Astrocyte (in vitro differentiated cells and primary cell): ENCODE measurements around the gene OPCML. TPM values are rescaled to one million over a fixed set of nuclear protein-coding genes. Genes with fewer than 3 reads are reported as not detected.

Experiments used
- DNase-seq: peaks from one replicate; pipeline ENCODE4 v3.0.0-alpha.2; 2010; ENCODE audit warnings: low read depth
- FAIRE-seq: peaks from 2 replicates; lab custom pipeline; 2011; peaks lifted over from hg19 to GRCh38; lab: Jason Lieb, UNC
- H2AFZ ChIP-seq: 2 replicates; pipeline ENCODE4 v1.6.0; 2012; ENCODE audit warnings: low read depth, low read length, inconsistent platforms
- H3K27ac ChIP-seq: 2 replicates; pipeline ENCODE4 v1.5.1; 2011; ENCODE audit warnings: low read depth, low read length, inconsistent platforms
- H3K27me3 ChIP-seq: 2 replicates; pipeline ENCODE4 v1.6.0; 2011; ENCODE audit warnings: low read length, inconsistent platforms; ENCODE audit not compliant: insufficient read depth
- H3K36me3 ChIP-seq: 2 replicates; pipeline ENCODE4 v1.5.1; 2011; ENCODE audit warnings: low read length, inconsistent platforms; ENCODE audit not compliant: insufficient read depth
- H3K4me1 ChIP-seq: 2 replicates; pipeline ENCODE4 v1.5.1; 2011; ENCODE audit warnings: low read length, inconsistent platforms; ENCODE audit not compliant: insufficient read depth
- H3K4me2 ChIP-seq: 2 replicates; pipeline ENCODE4 v1.6.0; 2012; ENCODE audit warnings: low read length, inconsistent platforms
- H3K4me3 ChIP-seq: 2 replicates; pipeline ENCODE4 v1.5.1; 2011; ENCODE audit warnings: low read depth, mild to moderate bottlenecking, low read length, inconsistent platforms; ENCODE audit not compliant: insufficient read depth
- H3K79me2 ChIP-seq: 2 replicates; pipeline ENCODE4 v1.6.0; 2012; ENCODE audit warnings: mild to moderate bottlenecking, low read length, inconsistent platforms; ENCODE audit not compliant: insufficient read depth
- H3K9ac ChIP-seq: 2 replicates; pipeline ENCODE4 v1.6.0; 2012; ENCODE audit warnings: mild to moderate bottlenecking, low read length, inconsistent platforms
- H3K9me3 ChIP-seq: 2 replicates; pipeline ENCODE4 v1.5.1; 2012; ENCODE audit warnings: low read depth, mild to moderate bottlenecking, low read length, inconsistent platforms; ENCODE audit not compliant: insufficient read depth
- H4K20me1 ChIP-seq: 2 replicates; pipeline ENCODE4 v1.6.0; 2012; ENCODE audit warnings: low read length, inconsistent platforms; ENCODE audit not compliant: insufficient read depth
- H3K27ac Mint-ChIP-seq: one replicate; pipeline ENCODE4 v1.8.0; 2021; ENCODE audit warnings: mild to moderate bottlenecking, mixed read lengths; ENCODE audit not compliant: unreplicated experiment
- H3K27me3 Mint-ChIP-seq: one replicate; pipeline ENCODE4 v1.8.0; 2021; ENCODE audit warnings: low read depth, mixed read lengths; ENCODE audit not compliant: unreplicated experiment
- H3K36me3 Mint-ChIP-seq: one replicate; pipeline ENCODE4 v1.8.0; 2021; ENCODE audit warnings: low read depth, mixed read lengths; ENCODE audit not compliant: unreplicated experiment
- H3K4me1 Mint-ChIP-seq: one replicate; pipeline ENCODE4 v1.8.0; 2021; ENCODE audit warnings: low read depth, mixed read lengths; ENCODE audit not compliant: unreplicated experiment
- H3K4me3 Mint-ChIP-seq: one replicate; pipeline ENCODE4 v1.8.0; 2021; ENCODE audit warnings: mild to moderate bottlenecking, moderate library complexity, mixed read lengths; ENCODE audit not compliant: unreplicated experiment
- H3K9me3 Mint-ChIP-seq: one replicate; pipeline ENCODE4 v1.8.0; 2021; ENCODE audit warnings: mild to moderate bottlenecking, mixed read lengths; ENCODE audit not compliant: unreplicated experiment
- EZH2 ChIP-seq: IDR thresholded peaks from 2 replicates; pipeline ENCODE4 v1.6.1; 2012; ENCODE audit warnings: mild to moderate bottlenecking, low read length, inconsistent platforms; ENCODE audit not compliant: insufficient read depth
- total RNA-seq: library from RNA; stranded (reverse); gene quantifications from 2 replicates; pipeline ENCODE4 v1.2.1, GENCODE V29; 2021
- TF ChIP-seq, protein P1 (sequence below): IDR thresholded peaks from 2 replicates; pipeline ENCODE4 v1.5.1; 2011; ENCODE audit warnings: low read depth, mild to moderate bottlenecking, inconsistent platforms, low read length, moderate library complexity; ENCODE audit not compliant: insufficient read depth

Gene OPCML
- total RNA-seq, 1 donor from 2014 or later, result 7.9 TPM

DNA sequence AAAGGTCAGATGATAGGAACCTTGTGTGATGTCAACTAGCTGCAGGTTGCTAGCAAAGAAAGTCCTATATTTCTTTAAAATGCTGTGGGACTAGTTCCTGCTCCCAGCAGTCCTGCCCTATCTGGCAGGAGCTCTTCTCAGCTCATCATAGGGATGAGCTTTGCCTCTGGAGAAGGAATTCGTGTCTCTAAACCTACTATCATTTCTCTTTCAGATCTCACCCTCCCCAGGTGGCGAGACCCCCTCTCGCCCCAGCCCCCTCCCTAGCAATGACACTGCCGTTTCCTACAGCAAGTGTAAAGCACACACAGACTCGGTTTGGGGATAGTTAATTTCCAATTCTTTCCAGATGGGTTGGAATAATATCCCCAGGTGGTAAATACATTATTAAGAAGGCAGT lies 533.3 kb downstream of the OPCML start:
- H4K20me1 ChIP-seq, result no peaks in the 10 kb centered on the region
- no peak overlapping the region for H2AFZ ChIP-seq
- Mint-ChIP-seq H3K27ac (no peak overlapping the region), H3K9me3 (peaks cover 5% of the 10 kb centered on the region), H3K4me3 (no peak overlapping the region), H3K36me3 (no peaks in the 10 kb centered on the region), H3K27me3 (peaks cover 44% of the 10 kb centered on the region), H3K4me1 (no peaks in the 10 kb centered on the region)
- no peak overlapping the region for H3K9ac ChIP-seq
- H3K4me3 ChIP-seq, result no peak overlapping the region
- H3K4me1 ChIP-seq, result no peaks in the 10 kb centered on the region
- no peaks in the 10 kb centered on the region for H3K36me3 ChIP-seq
- no peaks in the 10 kb centered on the region for H3K79me2 ChIP-seq
- no peak overlapping the region for H3K27ac ChIP-seq
- DNase-seq (no peak), FAIRE-seq (no peak)
- H3K9me3 ChIP-seq, result no peaks in the 10 kb centered on the region
- no peak for TF ChIP-seq EZH2
- TF ChIP-seq, protein P1, sequence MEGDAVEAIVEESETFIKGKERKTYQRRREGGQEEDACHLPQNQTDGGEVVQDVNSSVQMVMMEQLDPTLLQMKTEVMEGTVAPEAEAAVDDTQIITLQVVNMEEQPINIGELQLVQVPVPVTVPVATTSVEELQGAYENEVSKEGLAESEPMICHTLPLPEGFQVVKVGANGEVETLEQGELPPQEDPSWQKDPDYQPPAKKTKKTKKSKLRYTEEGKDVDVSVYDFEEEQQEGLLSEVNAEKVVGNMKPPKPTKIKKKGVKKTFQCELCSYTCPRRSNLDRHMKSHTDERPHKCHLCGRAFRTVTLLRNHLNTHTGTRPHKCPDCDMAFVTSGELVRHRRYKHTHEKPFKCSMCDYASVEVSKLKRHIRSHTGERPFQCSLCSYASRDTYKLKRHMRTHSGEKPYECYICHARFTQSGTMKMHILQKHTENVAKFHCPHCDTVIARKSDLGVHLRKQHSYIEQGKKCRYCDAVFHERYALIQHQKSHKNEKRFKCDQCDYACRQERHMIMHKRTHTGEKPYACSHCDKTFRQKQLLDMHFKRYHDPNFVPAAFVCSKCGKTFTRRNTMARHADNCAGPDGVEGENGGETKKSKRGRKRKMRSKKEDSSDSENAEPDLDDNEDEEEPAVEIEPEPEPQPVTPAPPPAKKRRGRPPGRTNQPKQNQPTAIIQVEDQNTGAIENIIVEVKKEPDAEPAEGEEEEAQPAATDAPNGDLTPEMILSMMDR, result no peak
- peaks cover 15% of the 10 kb centered on the region for H3K27me3 ChIP-seq
- no peak overlapping the region for H3K4me2 ChIP-seq

GRCh38 chr11:132997396-132997795 lies 534.9 kb downstream of the OPCML start:
- Mint-ChIP-seq H3K4me1 (peaks cover 1% of the 10 kb centered on the region), H3K9me3 (peaks cover 2% of the 10 kb centered on the region)
- no peaks in the 10 kb centered on the region for H3K79me2 ChIP-seq

GRCh38 chr11:132994966-132995365 lies 537.3 kb downstream of the OPCML start:
- H2AFZ ChIP-seq, result no peak overlapping the region
- no peak overlapping the region for H3K9ac ChIP-seq
- DNase-seq (no peak), FAIRE-seq (no peak)
- peaks cover 9% of the 10 kb centered on the region for H3K4me1 ChIP-seq
- peaks cover 26% of the 10 kb centered on the region for H3K27me3 ChIP-seq
- H3K9me3 ChIP-seq, result no peaks in the 10 kb centered on the region
- H3K79me2 ChIP-seq, result no peaks in the 10 kb centered on the region
- Mint-ChIP-seq H3K27me3 (peaks cover 55% of the 10 kb centered on the region), H3K36me3 (no peaks in the 10 kb centered on the region), H3K9me3 (no peaks in the 10 kb centered on the region), H3K27ac (no peak overlapping the region), H3K4me1 (peaks cover 1% of the 10 kb centered on the region), H3K4me3 (no peak overlapping the region)
- H3K27ac ChIP-seq, result no peak overlapping the region
- no peak overlapping the region for H3K4me2 ChIP-seq
- no peak overlapping the region for H3K4me3 ChIP-seq
- no peaks in the 10 kb centered on the region for H3K36me3 ChIP-seq
- no peak for TF ChIP-seq EZH2
- TF ChIP-seq, protein P1, result no peak
- H4K20me1 ChIP-seq, result no peaks in the 10 kb centered on the region

More at GRCh38 chr11:132997396-132997795, 534.9 kb downstream of the OPCML start:
- H3K9ac ChIP-seq, result no peak overlapping the region
- peaks cover 23% of the 10 kb centered on the region for H3K27me3 ChIP-seq
- no peak for TF ChIP-seq EZH2
- TF ChIP-seq, protein P1, result no peak
- Mint-ChIP-seq H3K4me3 (no peak overlapping the region), H3K27me3 (peaks cover 56% of the 10 kb centered on the region), H3K36me3 (no peaks in the 10 kb centered on the region), H3K27ac (no peak overlapping the region)
- H3K4me2 ChIP-seq, result no peak overlapping the region
- no peaks in the 10 kb centered on the region for H3K36me3 ChIP-seq
- H3K9me3 ChIP-seq, result no peaks in the 10 kb centered on the region
- no peak for FAIRE-seq
- no peak overlapping the region for H3K27ac ChIP-seq
- no peak for DNase-seq
- peaks cover 9% of the 10 kb centered on the region for H3K4me1 ChIP-seq
- no peaks in the 10 kb centered on the region for H4K20me1 ChIP-seq
- H2AFZ ChIP-seq, result no peak overlapping the region
- no peak overlapping the region for H3K4me3 ChIP-seq
